Measurements from ENCODE around the gene SIL1. TPM values are rescaled to one million over a fixed set of nuclear protein-coding genes. Genes with fewer than 3 reads are reported as not detected.

SIL1 gene
- total RNA-seq, 1 donor from 2014 or later: 41.6 TPM

DNA sequence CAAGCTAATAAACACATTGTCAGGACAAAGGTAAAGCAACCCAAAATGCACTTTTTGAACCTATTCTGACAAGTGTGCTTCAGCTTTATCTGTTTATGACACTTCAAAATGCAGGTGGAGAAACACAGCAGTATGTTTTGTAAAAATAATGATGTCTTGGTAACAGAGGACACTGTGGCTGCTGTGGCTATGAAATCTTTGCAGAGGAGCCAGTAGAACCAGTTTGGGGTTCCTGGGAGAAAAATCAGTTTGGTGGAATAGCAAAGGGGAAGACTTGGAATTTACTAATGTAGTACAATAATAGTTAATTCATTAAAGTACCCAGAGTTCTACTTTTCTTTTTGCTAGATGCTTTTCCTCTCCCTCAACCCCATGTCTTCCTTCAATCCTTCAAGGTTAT lies 40.6 kb downstream of the SIL1 start:
- Mint-ChIP-seq H3K36me3 (ENCODE audit: low read depth, unreplicated experiment) (peaks cover 5% of the 10 kb centered on the region), H3K27me3 (ENCODE audit: low read depth, unreplicated experiment) (no peaks in the 10 kb centered on the region), H3K9me3 (ENCODE audit: unreplicated experiment) (no peaks in the 10 kb centered on the region), H3K4me3 (ENCODE audit: unreplicated experiment) (no peak overlapping the region), H3K27ac (ENCODE audit: unreplicated experiment) (no peak overlapping the region), H3K4me1 (ENCODE audit: low read depth, unreplicated experiment) (peaks cover 8% of the 10 kb centered on the region)
- no peak overlapping the region for H3K27ac ChIP-seq (ENCODE audit: low read depth, low read length)
- FAIRE-seq: no peak
- H2AFZ ChIP-seq (ENCODE audit: low read depth, low read length): no peak overlapping the region
- H3K4me3 ChIP-seq (ENCODE audit: insufficient read depth, low read depth, low read length): no peak overlapping the region
- no peak overlapping the region for H3K9ac ChIP-seq (ENCODE audit: low read length)
- H3K4me2 ChIP-seq (ENCODE audit: low read length): no peak overlapping the region
- H3K4me1 ChIP-seq (ENCODE audit: insufficient read depth, low read length): no peaks in the 10 kb centered on the region
- H4K20me1 ChIP-seq (ENCODE audit: insufficient read depth, low read length): peaks cover 70% of the 10 kb centered on the region
- H3K79me2 ChIP-seq (ENCODE audit: insufficient read depth, low read length): peaks cover 26% of the 10 kb centered on the region
- no peaks in the 10 kb centered on the region for H3K9me3 ChIP-seq (ENCODE audit: insufficient read depth, low read depth, low read length)
- TF ChIP-seq EZH2 (IDR thresholded peaks at IDR 0.05; ENCODE audit: insufficient read depth, low read length): no peak
- TF ChIP-seq, protein P1, sequence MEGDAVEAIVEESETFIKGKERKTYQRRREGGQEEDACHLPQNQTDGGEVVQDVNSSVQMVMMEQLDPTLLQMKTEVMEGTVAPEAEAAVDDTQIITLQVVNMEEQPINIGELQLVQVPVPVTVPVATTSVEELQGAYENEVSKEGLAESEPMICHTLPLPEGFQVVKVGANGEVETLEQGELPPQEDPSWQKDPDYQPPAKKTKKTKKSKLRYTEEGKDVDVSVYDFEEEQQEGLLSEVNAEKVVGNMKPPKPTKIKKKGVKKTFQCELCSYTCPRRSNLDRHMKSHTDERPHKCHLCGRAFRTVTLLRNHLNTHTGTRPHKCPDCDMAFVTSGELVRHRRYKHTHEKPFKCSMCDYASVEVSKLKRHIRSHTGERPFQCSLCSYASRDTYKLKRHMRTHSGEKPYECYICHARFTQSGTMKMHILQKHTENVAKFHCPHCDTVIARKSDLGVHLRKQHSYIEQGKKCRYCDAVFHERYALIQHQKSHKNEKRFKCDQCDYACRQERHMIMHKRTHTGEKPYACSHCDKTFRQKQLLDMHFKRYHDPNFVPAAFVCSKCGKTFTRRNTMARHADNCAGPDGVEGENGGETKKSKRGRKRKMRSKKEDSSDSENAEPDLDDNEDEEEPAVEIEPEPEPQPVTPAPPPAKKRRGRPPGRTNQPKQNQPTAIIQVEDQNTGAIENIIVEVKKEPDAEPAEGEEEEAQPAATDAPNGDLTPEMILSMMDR (IDR thresholded peaks at IDR 0.05; ENCODE audit: insufficient read depth, low read depth, low read length): no peak
- H3K36me3 ChIP-seq (ENCODE audit: insufficient read depth, low read length): no peaks in the 10 kb centered on the region
- no peak for DNase-seq (ENCODE audit: low read depth)
- no peaks in the 10 kb centered on the region for H3K27me3 ChIP-seq (ENCODE audit: insufficient read depth, low read length)

DNA sequence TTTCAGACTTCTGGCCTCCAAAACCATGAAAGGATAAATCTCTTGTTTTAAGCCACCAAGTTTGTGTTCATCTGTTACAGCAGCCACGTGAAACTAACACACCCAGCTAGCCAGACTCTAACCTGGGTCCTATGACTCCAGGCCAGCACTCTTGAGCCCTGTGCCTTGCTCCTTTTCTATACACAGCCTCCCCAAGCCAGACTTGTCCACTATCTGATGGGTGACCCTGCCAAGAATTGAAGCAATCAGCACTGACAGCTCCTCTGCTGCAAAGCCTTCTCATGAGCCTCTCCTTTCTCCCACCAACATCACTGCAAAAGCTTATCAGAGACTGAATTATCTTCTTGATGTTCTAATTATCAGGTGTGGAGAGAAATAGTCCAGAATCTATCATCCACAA lies 41.4 kb downstream of the SIL1 start:
- H4K20me1 ChIP-seq (ENCODE audit: insufficient read depth, low read length): peaks cover 66% of the 10 kb centered on the region
- no peaks in the 10 kb centered on the region for H3K36me3 ChIP-seq (ENCODE audit: insufficient read depth, low read length)
- Mint-ChIP-seq H3K4me3 (ENCODE audit: unreplicated experiment) (no peak overlapping the region), H3K27ac (ENCODE audit: unreplicated experiment) (no peak overlapping the region), H3K36me3 (ENCODE audit: low read depth, unreplicated experiment) (peaks cover 7% of the 10 kb centered on the region), H3K27me3 (ENCODE audit: low read depth, unreplicated experiment) (no peaks in the 10 kb centered on the region), H3K9me3 (ENCODE audit: unreplicated experiment) (no peaks in the 10 kb centered on the region), H3K4me1 (ENCODE audit: low read depth, unreplicated experiment) (peaks cover under 1% of the 10 kb centered on the region)
- no peak for TF ChIP-seq EZH2 (IDR thresholded peaks at IDR 0.05; ENCODE audit: insufficient read depth, low read length)
- TF ChIP-seq, protein P1 (IDR thresholded peaks at IDR 0.05; ENCODE audit: insufficient read depth, low read depth, low read length): no peak
- H3K9me3 ChIP-seq (ENCODE audit: insufficient read depth, low read depth, low read length): no peaks in the 10 kb centered on the region
- FAIRE-seq (no peak), DNase-seq (ENCODE audit: low read depth) (no peak)
- H3K79me2 ChIP-seq (ENCODE audit: insufficient read depth, low read length): peaks cover 26% of the 10 kb centered on the region
- H3K27ac ChIP-seq (ENCODE audit: low read depth, low read length): no peak overlapping the region
- no peaks in the 10 kb centered on the region for H3K4me1 ChIP-seq (ENCODE audit: insufficient read depth, low read length)
- H3K4me2 ChIP-seq (ENCODE audit: low read length): no peak overlapping the region
- H3K4me3 ChIP-seq (ENCODE audit: insufficient read depth, low read depth, low read length): no peak overlapping the region
- no peak overlapping the region for H2AFZ ChIP-seq (ENCODE audit: low read depth, low read length)
- H3K9ac ChIP-seq (ENCODE audit: low read length): no peak overlapping the region
- H3K27me3 ChIP-seq (ENCODE audit: insufficient read depth, low read length): no peaks in the 10 kb centered on the region

DNA sequence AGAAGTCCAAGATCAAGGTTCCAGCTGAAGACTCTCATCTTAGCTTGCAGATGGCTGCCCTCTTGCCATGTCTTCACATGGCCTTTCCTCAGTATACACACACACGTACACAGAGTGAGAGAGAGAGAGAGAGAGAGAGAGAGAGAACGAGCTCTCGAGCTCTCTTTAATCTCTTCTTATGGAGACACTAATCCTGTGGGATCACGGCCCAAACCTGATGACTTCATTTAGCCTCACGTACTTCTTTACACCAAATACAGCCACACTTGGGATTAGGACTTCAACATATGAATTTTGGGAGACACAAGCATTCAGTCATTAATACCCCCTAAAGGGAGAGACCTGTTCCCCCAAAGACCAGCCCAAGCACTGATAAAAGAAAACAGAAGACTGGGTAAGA lies 42.8 kb downstream of the SIL1 start:
- H3K9ac ChIP-seq (ENCODE audit: low read length): no peak overlapping the region
- TF ChIP-seq, protein P1 (IDR thresholded peaks at IDR 0.05; ENCODE audit: insufficient read depth, low read depth, low read length): no peak
- TF ChIP-seq EZH2 (IDR thresholded peaks at IDR 0.05; ENCODE audit: insufficient read depth, low read length): no peak
- Mint-ChIP-seq H3K36me3 (ENCODE audit: low read depth, unreplicated experiment) (peaks cover 7% of the 10 kb centered on the region), H3K4me1 (ENCODE audit: low read depth, unreplicated experiment) (peaks cover under 1% of the 10 kb centered on the region), H3K27ac (ENCODE audit: unreplicated experiment) (no peak overlapping the region), H3K9me3 (ENCODE audit: unreplicated experiment) (no peaks in the 10 kb centered on the region), H3K4me3 (ENCODE audit: unreplicated experiment) (no peak overlapping the region), H3K27me3 (ENCODE audit: low read depth, unreplicated experiment) (no peaks in the 10 kb centered on the region)
- no peak overlapping the region for H3K4me2 ChIP-seq (ENCODE audit: low read length)
- H3K27me3 ChIP-seq (ENCODE audit: insufficient read depth, low read length): no peaks in the 10 kb centered on the region
- H2AFZ ChIP-seq (ENCODE audit: low read depth, low read length): no peak overlapping the region
- no peak for DNase-seq (ENCODE audit: low read depth)
- no peak overlapping the region for H3K27ac ChIP-seq (ENCODE audit: low read depth, low read length)
- no peak overlapping the region for H3K4me3 ChIP-seq (ENCODE audit: insufficient read depth, low read depth, low read length)
- no peaks in the 10 kb centered on the region for H3K36me3 ChIP-seq (ENCODE audit: insufficient read depth, low read length)
- no peak for FAIRE-seq
- H4K20me1 ChIP-seq (ENCODE audit: insufficient read depth, low read length): peaks cover 67% of the 10 kb centered on the region
- H3K79me2 ChIP-seq (ENCODE audit: insufficient read depth, low read length): peaks cover 26% of the 10 kb centered on the region
- no peaks in the 10 kb centered on the region for H3K9me3 ChIP-seq (ENCODE audit: insufficient read depth, low read depth, low read length)
- H3K4me1 ChIP-seq (ENCODE audit: insufficient read depth, low read length): peaks cover 1% of the 10 kb centered on the region
